Activated CD8-positive, alpha-beta memory T cell treated with anti-CD3 and anti-CD28 coated beads, Interleukin-2, amount 50 U/mL, for 48 hours (primary cell): ENCODE data around the gene PTPRN2.
"Not testable (repeated sequence)": the region's sequence is repeated elsewhere in the genome, so short reads cannot be mapped to it uniquely, and the experiment has no call there.

Experiments used
- DNase-seq: peaks from one replicate; pipeline ENCODE4 v3.0.0-alpha.2; 2020

The PTPRN2 gene

DNA sequence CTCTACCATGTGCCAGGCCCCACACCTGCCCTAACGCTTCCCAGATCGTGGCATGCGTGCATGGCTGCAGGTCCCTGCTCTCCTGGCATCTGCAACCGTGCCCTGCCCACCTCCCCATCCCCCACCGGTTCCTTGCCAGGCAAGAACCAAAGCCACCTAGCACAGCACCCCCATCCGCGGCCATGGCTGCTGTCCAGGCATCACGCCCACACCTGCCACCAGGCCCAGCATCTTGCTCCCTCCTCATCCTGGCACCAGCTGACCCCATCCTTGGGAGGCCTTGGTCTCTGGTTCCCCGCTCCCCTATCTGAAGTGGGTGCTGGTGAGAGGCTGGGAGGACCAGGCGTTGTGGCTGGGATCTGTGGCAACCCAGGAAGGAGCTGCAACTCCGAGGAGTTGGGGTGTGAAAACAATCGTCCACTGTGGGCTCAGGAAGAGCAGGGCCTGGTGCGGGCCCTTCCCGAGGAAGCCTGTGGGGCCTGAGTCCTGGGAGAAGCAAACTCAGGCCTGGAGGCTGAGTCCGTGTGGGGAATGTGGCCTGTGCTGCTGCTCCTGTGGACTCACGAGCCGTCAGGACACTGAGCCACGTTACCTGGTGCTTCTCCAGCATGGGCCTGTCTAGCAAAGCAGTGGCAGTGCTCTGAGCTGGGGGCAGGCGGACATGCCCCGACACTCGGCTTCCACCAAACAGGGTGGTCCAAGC is 833.8 kb downstream of the PTPRN2 start:
- no peak for DNase-seq

DNA sequence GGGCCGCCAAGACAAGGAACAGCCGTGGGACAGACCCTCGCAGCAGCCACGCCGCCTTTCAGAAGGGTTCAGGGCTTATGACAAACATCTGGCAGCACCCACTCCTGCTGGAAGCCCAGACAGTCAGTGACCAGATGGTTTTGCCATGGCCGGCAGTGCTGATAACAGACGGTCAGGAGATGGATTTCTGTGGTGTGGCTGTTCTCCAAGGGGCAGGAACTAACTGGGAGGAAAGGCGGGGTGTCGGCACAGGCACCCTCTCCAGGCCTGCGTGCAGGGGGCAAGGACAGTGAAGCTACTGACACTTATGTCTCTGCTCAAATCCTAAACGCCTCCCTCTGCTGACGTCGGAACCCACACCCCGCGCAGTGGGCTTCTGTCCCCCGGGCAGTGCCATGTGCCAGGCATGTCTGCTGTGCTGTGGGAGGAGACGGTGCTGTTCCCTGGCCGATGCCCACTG is 834.8 kb downstream of the PTPRN2 start:
- DNase-seq, result no peak

DNA sequence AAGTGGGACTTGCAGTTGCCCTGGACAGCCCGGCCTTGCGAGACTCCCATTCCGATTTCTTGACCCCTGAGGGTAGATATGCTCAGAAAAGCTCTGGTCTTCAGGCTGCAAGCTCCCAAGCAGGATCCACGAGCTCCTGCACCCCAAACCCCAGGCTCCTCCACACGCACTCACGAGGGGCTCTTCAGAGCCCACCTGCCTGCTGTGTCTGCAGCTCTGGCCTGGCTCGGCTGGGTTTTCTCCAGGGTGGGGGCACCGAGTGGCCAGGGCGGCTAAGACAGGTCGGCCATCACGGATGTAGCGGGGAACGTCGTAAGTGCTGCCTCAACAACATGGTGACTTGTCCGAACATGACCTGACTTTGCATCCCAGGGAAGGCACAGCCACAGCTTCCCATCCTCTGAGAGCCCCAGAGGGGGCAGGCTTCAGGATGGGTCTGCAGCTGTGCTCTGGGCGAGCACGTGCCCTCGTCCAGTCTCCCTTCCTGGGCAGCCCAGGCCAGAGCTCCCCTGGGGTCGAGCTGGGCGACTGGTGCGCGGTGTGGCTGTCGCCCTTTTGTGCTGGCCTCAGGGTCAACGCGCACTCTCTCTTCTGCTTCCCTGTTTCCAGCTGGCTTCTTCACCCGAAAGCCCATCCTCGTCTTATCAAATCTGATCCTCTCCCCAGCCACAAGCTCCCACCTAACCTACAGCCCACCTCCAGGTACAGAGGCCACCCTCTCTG is 835.5 kb downstream of the PTPRN2 start:
- no peak for DNase-seq

DNA sequence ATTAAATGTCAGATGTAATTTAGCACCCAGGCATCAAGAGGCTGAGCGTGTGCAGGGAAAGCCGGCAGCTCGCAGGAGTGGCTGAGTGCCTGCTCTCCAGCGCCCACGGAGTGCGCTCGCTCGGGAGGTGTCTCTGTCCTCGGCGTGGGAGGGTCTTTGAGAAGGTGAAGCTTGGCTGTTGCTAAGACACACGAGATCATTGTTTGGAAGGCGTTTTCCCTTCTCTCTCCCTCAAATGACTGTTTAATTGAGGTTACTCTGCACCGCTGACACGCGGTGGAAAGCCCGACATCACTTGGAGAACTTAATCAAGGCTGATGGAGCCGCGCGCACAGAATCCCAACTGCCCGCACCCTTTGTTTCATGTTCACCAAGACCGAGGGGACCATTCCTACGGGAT is 836.2 kb downstream of the PTPRN2 start:
- no peak for DNase-seq

DNA sequence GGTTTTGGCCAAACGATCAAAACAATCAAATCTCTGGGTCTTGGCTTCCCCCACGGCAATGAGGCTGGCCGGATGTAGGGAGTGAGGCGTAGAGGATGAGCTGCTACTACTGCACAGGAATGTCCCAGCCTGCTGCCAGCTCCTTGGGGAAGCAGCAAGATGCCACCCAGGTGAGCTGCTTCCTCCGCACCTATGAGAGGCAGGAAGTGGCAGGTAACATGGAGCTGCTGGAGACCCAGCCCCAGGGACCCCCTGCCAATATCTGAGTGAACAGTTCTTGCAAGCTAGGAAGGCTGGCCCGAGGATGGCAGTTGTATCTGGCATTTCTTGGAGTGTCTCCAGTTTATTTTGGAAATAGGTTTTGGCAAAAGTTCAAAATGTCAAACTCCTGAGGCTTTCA is 837.3 kb downstream of the PTPRN2 start:
- DNase-seq, result no peak

DNA sequence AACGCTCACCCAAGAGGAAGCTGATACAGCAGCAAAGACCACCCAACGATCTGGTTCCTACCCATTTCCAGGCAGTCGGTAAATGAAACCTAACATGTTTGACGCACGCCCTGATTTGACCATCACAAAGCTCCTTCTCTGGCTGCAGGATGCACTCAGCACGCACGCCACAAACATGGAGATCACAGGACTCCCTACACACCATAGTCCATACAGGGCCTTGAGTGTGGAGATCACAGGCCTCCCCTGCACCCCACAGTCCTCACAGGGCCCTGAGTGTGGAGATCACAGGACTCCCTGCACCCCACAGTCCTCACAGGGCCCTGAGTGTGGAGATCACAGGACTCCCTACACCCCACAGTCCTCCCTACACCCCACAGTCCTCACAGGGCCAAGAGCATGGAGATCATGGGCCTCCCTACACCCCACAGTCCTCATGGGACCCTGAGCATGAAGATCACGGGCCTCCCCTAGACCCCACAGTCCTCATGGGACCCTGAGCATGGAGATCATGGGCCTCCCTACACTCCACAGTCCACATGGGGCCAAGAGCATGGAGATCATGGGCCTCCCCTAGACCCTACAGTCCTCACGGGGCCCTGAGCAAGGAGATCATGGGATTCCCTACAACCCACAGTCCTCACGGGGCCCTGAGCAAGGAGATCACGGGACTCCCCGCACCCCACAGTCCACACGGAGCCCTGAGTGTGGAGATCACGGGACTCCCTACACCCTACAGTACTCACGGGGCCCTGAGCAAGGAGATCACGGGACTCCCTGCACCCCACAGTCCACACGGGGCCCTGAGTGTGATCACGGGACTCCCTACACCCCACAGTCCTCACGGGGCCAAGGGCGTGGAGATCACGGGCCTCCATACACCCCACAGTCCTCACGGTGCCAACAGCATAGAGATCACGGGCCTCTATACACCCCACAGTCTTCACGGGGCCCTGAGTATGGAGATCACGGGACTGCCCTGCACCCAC is 841.6 kb downstream of the PTPRN2 start:
- DNase-seq, result no peak

DNA sequence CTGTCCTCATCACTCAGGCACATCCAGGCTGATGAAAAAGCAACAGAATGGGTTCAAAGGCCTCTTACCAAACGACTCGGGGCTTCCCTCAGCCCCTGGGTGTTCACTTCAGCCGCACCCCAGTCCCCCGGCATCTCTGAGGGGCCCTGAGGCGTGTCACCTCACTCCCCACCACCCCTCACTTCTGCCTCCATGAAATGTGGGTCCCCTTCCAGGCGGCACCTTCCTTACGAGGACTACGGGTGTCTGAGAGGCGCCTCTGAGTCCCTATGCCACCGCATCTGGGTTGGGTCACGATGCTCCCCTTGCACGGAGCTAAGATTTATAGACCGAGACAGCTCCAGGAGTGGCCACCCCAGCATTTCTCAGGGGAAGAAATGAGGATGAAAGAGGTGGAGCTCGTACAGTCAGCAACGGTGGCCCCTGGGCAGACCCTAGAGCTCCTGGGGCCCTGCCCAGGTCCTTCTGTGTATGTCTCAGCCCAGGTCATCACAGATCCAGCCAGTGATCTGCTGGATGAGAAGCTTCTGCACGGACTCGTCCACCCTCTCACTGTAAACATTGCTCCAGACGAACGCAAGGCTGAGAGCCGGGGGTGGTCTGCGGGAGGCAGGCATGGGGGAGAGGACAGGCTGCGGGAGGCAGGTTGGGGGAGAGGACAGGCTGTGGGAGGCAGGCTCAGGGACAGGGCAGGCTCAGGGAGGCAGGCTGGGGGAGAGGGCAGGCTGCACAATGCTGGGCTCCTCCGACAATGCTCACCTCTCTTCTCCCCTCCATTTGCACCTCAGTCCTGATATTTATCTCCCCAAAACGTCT is 842.6 kb downstream of the PTPRN2 start:
- no peak for DNase-seq

DNA sequence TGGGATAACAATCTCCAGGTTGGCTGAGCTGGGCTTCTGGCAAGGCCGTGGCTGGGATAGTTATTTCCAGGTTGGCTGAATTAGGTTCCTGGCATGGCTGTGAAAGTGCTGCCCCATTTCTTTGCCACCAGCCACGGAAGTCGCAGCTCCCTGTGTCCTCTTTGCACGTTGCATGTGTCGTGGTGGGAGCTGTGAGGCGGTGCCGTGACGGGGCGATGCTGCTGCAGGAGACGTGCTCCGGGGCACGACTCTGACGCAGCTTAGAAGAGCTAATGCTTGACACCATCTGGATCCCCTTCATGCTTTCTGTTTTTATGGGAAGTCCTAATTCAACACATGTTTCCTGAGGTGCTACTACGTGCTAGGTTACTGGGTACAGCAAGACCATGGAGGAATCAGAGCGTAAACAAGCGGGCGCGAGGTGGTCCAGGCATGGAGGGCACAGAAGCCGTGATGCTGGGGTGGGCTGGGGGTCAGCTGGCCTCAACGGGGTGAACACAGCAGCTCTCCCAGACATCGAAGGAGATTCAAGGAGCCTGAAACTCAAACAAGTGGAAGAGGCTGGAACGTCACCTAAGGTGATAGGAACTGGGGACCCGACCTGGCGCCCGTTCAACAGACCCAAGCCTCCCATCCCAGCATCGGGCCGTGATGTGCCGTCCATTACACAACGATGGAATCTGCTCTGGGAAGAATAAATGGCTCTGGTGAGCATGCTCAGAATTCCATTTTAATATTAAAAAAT is 843.7 kb downstream of the PTPRN2 start:
- DNase-seq, result no peak

DNA sequence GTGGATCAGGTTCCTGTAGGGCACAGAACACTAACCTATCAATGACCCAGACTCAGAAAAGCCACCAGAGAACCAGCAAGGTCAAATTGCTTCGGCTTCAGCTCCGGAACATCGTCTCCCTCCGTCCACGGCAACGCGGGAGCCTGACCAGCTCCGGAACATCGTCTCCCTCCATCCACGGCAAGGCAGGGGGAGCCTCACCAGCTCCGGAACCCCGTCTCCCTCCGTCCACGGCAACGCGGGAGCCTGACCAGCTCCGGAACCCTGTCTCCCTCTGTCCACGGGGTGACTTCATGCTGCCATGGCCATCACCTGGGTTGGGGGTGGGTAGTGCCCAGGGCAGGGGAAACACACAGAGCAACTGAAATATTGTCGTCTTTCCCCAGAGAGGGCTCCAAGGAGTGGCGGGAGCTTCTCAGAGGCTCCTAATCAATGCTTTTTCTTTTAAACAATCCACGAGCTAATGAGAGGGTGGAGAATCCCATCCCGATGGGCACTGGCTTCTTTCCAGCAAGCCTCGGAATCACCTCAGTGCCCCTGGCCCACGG is 847.3 kb downstream of the PTPRN2 start:
- no peak for DNase-seq

DNA sequence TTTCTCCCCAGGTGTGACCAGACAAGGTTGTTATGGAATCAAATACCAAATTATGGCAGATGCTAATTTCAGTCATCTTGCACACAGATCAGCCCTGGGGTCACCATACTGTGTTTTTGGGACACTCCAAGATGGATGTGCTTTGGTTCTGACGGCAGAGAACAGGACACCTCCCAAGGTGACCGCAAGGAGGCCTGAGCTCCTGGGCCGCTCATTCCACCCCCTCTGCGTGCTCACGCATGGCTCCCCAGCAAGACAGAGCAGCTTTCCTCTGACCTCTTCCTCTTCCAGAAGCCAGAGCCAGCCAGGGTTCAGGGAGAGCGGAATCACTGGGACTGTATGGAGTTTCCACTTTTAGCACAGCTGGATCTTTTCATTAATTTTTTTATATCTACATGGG is 848.0 kb downstream of the PTPRN2 start:
- DNase-seq, result no peak

DNA sequence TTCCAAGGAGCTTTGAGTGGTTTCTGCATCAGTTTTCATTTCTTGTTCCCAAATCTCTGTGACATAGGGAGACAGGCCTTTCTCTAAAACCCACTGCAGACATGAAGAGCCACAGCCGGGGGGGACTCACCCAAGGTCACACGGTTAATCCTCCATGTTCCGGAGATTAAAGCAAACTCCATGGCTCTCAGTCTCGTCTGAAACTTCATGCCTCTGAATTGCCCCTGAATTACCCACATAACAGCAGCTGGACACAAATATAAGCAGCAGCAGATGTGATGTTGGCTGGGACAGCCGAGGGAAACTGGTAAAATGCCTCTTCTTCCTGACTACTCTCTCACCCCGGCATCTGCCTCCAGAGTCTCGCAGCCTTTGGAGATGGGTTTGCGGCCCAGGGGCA is 848.6 kb downstream of the PTPRN2 start:
- no peak for DNase-seq

DNA sequence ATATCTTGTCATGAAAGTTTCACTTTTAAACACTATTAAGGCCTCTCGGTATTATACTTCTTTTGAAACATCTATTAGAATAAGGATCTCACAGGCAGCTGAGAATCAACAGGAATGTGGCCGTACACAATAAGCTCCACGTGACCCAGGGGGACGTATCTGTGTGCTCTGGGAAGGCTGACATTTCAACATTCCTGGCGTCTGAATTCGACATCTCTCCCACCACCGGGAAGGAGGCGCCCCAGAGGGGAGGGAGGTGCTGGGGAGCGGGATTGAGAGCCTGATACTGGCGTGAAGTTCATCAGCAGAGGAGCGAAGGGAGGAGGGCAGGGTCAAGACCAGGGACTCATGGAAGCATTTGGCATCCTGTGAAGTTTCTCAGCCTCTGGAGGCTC is 849.6 kb downstream of the PTPRN2 start:
- DNase-seq, result no peak

DNA sequence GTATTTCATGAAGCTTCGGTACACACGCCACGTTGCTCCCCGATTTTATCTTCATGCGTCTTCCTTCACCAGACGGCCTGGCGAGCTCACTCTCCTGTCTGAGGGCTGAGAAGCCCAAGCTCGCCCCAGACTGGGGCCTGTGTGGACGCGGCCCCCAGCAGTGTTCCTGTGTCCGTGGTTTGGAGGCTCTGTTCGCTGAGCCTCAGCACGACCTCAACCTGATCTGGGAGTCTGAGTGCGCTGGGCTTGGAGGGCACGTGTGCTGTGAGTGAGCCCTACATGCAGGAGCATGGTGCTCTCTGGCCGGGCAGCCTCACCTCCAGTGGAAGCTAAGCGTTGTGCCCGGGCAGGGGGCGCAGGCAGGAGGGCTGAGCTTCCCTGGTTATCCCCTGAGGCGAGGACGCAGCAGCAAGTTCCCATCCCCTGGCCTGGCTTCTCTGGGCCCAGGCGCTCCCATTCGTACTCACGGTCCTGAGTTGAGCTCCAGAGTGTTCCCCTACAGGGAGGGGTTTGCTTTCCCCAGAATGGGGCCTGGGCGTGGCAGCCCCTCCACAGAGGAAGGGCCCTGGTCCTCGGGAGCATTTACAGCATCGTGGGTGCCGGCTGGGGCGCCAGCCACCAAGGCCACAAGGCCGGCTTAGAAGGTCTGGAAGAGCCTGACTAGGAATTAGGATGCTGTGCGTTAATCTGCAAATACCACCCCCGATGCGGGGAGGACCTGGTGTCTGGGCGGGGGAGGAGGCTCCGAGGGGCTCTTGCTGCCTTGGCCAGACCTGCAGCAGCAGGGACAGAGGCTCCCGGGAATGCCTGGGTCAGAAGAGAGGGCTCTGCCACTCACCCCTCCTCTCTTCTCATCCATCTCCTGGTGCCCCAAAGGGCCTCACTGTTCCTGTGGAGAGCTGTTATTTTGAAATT is 850.2 kb downstream of the PTPRN2 start:
- no peak for DNase-seq

DNA sequence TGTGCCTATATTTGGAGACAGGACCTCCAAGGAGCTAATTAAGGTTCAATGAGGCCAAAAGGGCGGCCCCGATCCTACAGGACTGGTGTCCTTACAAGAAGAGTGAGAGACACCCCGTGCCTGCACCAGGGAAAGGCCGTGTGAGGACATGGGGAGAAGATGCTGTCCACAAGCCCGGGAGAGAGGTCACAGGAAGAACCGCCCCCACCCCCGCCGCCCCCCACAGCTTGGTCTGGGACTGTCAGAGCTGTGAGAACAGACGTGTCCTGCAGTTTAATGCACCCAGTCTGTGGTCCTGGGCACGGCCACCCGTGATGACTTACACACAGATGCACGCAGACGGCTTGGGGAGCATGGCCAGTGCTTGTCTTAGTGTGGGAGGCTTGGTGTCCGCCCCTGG is 851.3 kb downstream of the PTPRN2 start:
- no peak for DNase-seq

DNA sequence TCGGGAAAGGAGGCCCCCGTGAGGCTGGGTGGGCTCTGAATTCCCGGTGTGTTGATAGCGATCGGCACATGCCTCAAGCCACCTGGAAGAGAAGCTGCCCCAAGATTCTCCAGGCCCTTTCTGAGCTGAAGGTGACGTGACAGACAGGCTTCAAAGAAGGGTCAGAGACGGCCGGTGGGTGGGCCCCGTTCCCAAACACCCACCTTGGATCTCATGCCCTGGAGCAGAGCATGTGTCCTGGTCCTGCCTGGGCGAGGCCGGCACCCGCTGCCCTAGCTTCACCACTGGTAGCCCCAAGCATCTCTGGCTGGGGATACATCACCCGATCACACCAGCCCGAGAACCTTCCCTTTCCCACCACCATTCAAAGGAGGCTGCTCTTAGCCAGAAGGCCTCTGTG is 851.8 kb downstream of the PTPRN2 start:
- no peak for DNase-seq

DNA sequence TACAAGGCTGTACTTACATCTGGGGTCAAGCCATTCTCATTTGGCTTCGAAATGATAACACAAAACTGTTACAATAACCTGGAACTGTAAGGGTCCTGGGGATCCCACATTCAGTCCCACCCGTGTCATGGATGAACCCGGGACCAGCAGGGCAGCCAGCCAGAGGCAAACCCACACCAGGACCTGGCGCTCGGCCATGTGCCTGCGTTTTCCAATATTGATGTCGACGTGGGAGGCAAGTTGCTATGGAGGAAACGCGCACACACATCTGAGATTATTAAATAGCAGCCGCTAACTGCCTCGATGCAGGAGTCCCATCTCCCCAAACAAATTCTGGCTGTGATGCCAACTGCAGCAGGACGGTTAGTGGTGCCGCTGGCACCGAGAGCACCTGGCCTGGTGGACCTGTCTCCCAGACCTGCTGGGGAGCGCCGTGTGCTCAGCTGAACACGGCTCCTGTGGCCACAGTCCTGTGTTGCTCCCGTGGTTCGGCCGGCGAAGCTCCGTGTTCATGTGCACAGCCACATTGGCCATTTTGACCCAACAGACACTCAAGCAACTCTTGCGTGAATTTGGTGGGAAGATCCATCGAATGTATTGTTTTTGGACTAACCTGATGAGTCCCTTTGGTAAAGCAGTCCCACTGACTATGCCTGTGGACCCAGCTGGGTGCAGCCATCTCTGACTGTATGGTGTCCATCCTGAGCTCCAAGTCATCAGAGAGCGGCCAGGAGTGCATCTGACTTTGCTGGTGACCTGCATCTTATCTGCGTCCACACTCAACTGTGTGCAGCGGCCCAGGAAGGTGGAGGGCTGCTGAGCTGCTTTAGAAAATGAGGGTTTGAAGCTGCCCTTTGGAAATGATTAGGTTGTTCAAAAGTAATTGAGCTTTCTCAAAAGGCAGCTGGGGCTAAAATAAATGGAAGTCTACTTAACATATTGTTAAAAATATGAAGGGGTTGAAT is 852.7 kb downstream of the PTPRN2 start:
- no peak for DNase-seq

DNA sequence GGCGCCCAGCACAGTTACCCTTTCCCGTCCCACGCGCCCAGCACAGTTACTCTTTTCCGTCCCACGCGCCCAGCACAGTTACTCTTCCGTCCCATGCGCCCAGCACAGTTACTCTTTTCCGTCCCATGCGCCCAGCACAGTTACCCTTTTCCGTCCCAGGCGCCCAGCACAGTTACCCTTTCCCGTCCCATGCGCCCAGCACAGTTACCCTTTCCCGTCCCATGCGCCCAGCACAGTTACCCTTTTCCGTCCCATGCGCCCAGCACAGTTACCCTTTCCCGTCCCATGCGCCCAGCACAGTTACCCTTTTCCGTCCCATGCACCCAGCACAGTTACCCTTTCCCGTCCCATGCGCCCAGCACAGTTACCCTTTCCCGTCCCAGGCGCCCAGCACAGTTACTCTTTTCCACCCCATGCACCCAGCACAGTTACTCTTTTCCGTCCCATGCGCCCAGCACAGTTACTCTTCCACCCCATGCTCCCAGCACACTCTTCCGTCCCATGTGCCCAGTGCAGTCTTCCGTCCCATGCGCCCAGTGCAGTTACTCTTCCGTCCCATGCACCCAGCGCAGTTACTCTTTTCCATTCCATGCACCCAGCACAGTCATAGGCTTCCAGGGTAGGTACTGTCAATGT is 853.7 kb downstream of the PTPRN2 start:
- DNase-seq, result not testable (repeated sequence)

DNA sequence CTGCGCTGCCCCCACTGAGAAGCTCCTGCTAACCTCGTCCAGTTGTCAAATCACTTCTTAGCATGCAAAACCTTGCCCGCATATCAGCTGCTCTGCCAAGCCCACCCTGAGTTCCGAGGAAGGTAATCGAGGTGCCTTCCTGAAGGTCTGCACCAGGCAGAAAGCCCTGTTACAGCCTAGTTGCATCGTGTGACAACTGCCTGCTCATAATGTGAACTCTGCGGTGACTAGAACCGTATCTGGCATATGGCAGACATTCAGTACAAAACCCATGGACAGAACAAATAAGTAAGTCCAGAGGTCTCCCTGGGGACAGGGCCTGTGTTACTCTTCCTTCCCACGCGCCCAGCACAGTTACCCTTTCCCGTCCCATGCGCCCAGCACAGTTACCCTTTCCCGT is 856.5 kb downstream of the PTPRN2 start:
- no peak for DNase-seq

DNA sequence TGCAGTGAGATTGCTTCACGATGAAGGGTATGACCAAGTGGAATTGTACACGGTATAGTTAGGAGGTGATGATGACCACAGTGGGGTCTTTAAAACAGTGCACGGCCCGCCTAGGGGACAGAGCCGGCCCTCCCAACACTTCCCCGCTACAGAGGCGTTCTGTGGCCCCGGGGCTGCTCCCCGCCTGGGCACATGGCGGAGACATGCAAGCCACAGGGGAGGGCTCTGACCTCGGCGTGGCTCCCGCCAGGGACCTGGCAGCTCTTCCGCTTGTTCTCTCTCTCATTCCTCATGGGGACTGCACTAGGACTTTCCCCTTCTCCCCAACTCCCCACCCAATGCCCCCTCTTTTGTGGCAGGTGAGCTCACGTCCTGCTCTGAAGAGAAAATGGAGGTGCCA is 857.0 kb downstream of the PTPRN2 start:
- no peak for DNase-seq
